ENCODE data around the gene DENND1B. TPM values are rescaled to one million over a fixed set of nuclear protein-coding genes. Genes with fewer than 3 reads are reported as not detected.

Gene DENND1B
- total and polyA plus RNA-seq, 9 of the 15 experiments (the other 6 are each of a cell fraction or from before 2014, with no cell fraction given), result 2.1 to 12.1 (median 7.5) TPM

DNA sequence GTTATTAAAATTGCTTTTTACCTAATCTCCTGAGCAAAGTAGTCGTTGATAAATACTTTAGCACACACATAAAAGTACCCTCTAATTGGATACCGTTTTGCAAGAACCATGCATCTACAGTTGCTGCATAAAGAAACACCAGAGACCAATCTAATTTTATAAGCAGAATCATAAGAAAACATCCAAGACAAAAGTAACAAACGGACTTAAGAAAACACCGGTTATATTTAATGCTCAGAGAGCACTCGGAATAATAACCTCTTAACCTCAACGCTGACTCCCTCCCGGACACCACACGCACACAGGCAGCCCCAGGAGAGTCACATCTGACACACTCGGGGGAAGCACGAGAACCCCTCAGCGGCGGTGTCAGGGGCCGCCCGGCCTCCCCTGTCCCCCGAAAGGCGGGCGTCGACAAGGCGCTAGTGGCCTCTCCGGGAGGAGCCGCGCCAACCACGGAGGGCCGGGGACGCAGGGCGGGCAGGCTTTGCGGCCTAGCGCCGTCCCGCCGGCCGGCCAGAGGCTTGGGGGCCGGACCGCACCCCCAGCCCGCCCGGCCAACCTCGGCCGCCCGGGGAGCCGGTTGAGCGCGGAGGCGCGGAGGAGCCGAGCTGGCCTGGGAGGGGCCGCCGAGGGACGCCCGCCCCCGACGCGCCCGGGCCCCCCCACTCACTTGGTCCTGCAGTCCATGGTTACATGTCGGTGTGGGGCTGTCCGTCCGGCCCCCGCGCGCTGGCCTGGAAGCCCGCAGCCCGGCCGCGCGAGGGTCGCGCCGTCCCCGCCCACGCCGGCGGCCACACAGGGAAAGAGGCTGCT is 606 bp downstream of the DENND1B start (continued):
- TF ChIP-seq, protein P1, sequence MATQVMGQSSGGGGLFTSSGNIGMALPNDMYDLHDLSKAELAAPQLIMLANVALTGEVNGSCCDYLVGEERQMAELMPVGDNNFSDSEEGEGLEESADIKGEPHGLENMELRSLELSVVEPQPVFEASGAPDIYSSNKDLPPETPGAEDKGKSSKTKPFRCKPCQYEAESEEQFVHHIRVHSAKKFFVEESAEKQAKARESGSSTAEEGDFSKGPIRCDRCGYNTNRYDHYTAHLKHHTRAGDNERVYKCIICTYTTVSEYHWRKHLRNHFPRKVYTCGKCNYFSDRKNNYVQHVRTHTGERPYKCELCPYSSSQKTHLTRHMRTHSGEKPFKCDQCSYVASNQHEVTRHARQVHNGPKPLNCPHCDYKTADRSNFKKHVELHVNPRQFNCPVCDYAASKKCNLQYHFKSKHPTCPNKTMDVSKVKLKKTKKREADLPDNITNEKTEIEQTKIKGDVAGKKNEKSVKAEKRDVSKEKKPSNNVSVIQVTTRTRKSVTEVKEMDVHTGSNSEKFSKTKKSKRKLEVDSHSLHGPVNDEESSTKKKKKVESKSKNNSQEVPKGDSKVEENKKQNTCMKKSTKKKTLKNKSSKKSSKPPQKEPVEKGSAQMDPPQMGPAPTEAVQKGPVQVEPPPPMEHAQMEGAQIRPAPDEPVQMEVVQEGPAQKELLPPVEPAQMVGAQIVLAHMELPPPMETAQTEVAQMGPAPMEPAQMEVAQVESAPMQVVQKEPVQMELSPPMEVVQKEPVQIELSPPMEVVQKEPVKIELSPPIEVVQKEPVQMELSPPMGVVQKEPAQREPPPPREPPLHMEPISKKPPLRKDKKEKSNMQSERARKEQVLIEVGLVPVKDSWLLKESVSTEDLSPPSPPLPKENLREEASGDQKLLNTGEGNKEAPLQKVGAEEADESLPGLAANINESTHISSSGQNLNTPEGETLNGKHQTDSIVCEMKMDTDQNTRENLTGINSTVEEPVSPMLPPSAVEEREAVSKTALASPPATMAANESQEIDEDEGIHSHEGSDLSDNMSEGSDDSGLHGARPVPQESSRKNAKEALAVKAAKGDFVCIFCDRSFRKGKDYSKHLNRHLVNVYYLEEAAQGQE (IDR thresholded peaks at IDR 0.05; ENCODE audit: borderline replicate concordance), result 0 out of 2 replicates have a peak, but pooled peaks have one; percentile 2
- TF ChIP-seq, protein P1 (CRISPR knock-in tag; IDR thresholded peaks at IDR 0.05; ENCODE audit: low read depth), result no peak
- peak; percentile 20 for TF ChIP-seq BRD9 (IDR thresholded peaks at IDR 0.05; ENCODE audit: low read depth, partially characterized antibody)
- TF ChIP-seq, protein P2, sequence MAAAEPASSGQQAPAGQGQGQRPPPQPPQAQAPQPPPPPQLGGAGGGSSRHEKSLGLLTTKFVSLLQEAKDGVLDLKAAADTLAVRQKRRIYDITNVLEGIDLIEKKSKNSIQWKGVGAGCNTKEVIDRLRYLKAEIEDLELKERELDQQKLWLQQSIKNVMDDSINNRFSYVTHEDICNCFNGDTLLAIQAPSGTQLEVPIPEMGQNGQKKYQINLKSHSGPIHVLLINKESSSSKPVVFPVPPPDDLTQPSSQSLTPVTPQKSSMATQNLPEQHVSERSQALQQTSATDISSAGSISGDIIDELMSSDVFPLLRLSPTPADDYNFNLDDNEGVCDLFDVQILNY (CRISPR knock-in tag; IDR thresholded peaks at IDR 0.05), result no peak; the same call in 1 of the 2 replicates
- peak; percentile 71; the same call in 1 of the 2 replicates for TF ChIP-seq E2F3 (CRISPR knock-in tag; IDR thresholded peaks at IDR 0.05)
- TF ChIP-seq SAP30 (IDR thresholded peaks at IDR 0.05; ENCODE audit: borderline replicate concordance, insufficient read depth, low read depth, low read length, poor library complexity, severe bottlenecking), result peak; percentile 60
- TF ChIP-seq TEAD1 (CRISPR knock-in tag; IDR thresholded peaks at IDR 0.05), result 0 out of 4 replicates have a peak, but pooled peaks of 1 of the 2 experiments have one; percentile 26
- TF ChIP-seq, protein P3, sequence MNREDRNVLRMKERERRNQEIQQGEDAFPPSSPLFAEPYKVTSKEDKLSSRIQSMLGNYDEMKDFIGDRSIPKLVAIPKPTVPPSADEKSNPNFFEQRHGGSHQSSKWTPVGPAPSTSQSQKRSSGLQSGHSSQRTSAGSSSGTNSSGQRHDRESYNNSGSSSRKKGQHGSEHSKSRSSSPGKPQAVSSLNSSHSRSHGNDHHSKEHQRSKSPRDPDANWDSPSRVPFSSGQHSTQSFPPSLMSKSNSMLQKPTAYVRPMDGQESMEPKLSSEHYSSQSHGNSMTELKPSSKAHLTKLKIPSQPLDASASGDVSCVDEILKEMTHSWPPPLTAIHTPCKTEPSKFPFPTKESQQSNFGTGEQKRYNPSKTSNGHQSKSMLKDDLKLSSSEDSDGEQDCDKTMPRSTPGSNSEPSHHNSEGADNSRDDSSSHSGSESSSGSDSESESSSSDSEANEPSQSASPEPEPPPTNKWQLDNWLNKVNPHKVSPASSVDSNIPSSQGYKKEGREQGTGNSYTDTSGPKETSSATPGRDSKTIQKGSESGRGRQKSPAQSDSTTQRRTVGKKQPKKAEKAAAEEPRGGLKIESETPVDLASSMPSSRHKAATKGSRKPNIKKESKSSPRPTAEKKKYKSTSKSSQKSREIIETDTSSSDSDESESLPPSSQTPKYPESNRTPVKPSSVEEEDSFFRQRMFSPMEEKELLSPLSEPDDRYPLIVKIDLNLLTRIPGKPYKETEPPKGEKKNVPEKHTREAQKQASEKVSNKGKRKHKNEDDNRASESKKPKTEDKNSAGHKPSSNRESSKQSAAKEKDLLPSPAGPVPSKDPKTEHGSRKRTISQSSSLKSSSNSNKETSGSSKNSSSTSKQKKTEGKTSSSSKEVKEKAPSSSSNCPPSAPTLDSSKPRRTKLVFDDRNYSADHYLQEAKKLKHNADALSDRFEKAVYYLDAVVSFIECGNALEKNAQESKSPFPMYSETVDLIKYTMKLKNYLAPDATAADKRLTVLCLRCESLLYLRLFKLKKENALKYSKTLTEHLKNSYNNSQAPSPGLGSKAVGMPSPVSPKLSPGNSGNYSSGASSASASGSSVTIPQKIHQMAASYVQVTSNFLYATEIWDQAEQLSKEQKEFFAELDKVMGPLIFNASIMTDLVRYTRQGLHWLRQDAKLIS (CRISPR knock-in tag; IDR thresholded peaks at IDR 0.05), result peak; percentile 85; the same call in 1 of the 2 replicates
- TF ChIP-seq RBBP5 (IDR thresholded peaks at IDR 0.05; ENCODE audit: borderline replicate concordance, insufficient read depth, low read length, poor library complexity, severe bottlenecking), result peak; percentile 95
